Endothelial cell of umbilical vein (primary cell): ENCODE data around the gene CTDP1. TPM values are rescaled to one million over a fixed set of nuclear protein-coding genes. Genes with fewer than 3 reads are reported as not detected.

Experiments
- BruUV-seq: library from RNA; stranded (reverse); fragments of 400-500 nt; replicated peaks from 2 replicates; lab custom pipeline; 2021; lab: Mats Ljungman, UMichigan
- CTCF ChIA-PET: fragments of 300-600, 350-600 bp; sonication (Branson Sonifier 250); formaldehyde crosslinking; loops from one replicate; lab custom pipeline; 2021; ENCODE audit warnings: antibody characterized with exemption, inconsistent platforms; lab: Charles Lee
- POLR2A ChIA-PET: fragments of 300-600, 350-600 bp; sonication (Branson Sonifier 250); formaldehyde crosslinking; loops from one replicate; lab custom pipeline; 2021; ENCODE audit warnings: antibody characterized with exemption, inconsistent platforms; lab: Charles Lee
- DNase-seq: peaks from one replicate; pipeline ENCODE4 v3.0.0-alpha.2; 2011; ENCODE audit warnings: low read depth, low spot score
- FAIRE-seq: peaks from 2 replicates; lab custom pipeline; 2011; peaks lifted over from hg19 to GRCh38; lab: Jason Lieb, UNC
- H2AFZ ChIP-seq: 2 replicates; pipeline ENCODE4 v1.6.0; 2012; ENCODE audit warnings: low read depth, low read length, control low read depth, inconsistent platforms
- H3K27ac ChIP-seq: 2 replicates; pipeline ENCODE4 v1.5.1; 2011; ENCODE audit warnings: low read depth, mild to moderate bottlenecking, control low read depth, low read length, moderate library complexity; ENCODE audit not compliant: insufficient read depth
- H3K27me3 ChIP-seq, 2 experiments: 2 replicates each; pipeline versions ENCODE4 v1.6.0 to v1.6.1; 2011; ENCODE audit warnings: low read length in 2 of 2, mixed read lengths in 1 of 2; ENCODE audit not compliant: control insufficient read depth in 2 of 2, insufficient read depth in 2 of 2
- H3K36me3 ChIP-seq, 2 experiments: 2 replicates in 1 of 2; 3 replicates in 1 of 2; pipeline ENCODE4 v1.5.1; 2011; ENCODE audit warnings: low read length in 2 of 2, mild to moderate bottlenecking in 1 of 2, moderate library complexity in 1 of 2; ENCODE audit not compliant: control insufficient read depth in 2 of 2, insufficient read depth in 2 of 2; ENCODE audit errors: extremely low read depth in 1 of 2
- H3K4me1 ChIP-seq: 3 replicates; pipeline ENCODE4 v1.5.1; 2011; ENCODE audit warnings: mild to moderate bottlenecking, low read length; ENCODE audit not compliant: control insufficient read depth, insufficient read depth; ENCODE audit errors: extremely low read depth
- H3K4me2 ChIP-seq: 2 replicates; pipeline ENCODE4 v1.6.1; 2011; ENCODE audit warnings: low read length, control low read depth, mixed read lengths; ENCODE audit not compliant: insufficient read depth
- H3K4me3 ChIP-seq, 3 experiments: fragments of 200-600 bp in 1 of 3; sonication (generic), shearing (Covaris generic) in 1 of 3; replicated peaks in 1 of 3; 2 replicates each; pipeline ENCODE4 v1.5.1; 2011 to 2016; ENCODE audit warnings: control low read depth in 3 of 3, low read length in 3 of 3, mild to moderate bottlenecking in 2 of 3, inconsistent platforms in 1 of 3, low read depth in 1 of 3, moderate library complexity in 1 of 3; ENCODE audit not compliant: insufficient read depth in 1 of 3
- H3K79me2 ChIP-seq: 2 replicates; pipeline ENCODE4 v1.6.0; 2012; ENCODE audit warnings: low read length, inconsistent platforms; ENCODE audit not compliant: control insufficient read depth, insufficient read depth
- H3K9ac ChIP-seq: replicated peaks from 2 replicates; pipeline ENCODE3; 2011; ENCODE audit warnings: low read length, control low read depth; ENCODE audit not compliant: insufficient read depth; ENCODE audit errors: extremely low read depth
- H3K9me1 ChIP-seq: replicated peaks from 3 replicates; pipeline ENCODE4 v1.6.0; 2011; ENCODE audit warnings: mild to moderate bottlenecking, low read length; ENCODE audit not compliant: control insufficient read depth, insufficient read depth; ENCODE audit errors: extremely low read depth
- H3K9me3 ChIP-seq: replicated peaks from 2 replicates; pipeline ENCODE4 v1.5.1; 2012; ENCODE audit warnings: low read length, inconsistent platforms; ENCODE audit not compliant: control insufficient read depth, insufficient read depth
- H4K20me1 ChIP-seq: replicated peaks from 2 replicates; pipeline ENCODE3; 2011; ENCODE audit warnings: mild to moderate bottlenecking, low read length; ENCODE audit not compliant: control insufficient read depth, insufficient read depth; ENCODE audit errors: extremely low read depth
- EZH2 ChIP-seq: IDR thresholded peaks from 2 replicates; pipeline ENCODE4 v1.6.1; 2012; ENCODE audit warnings: borderline replicate concordance, low read depth, mild to moderate bottlenecking, moderate library complexity, low read length, inconsistent platforms; ENCODE audit not compliant: severe bottlenecking
- FOS ChIP-seq: IDR thresholded peaks from 2 replicates; pipeline ENCODE4 v1.6.1; 2011; ENCODE audit warnings: mild to moderate bottlenecking, low read length, moderate library complexity, borderline replicate concordance; ENCODE audit not compliant: insufficient read depth
- GATA2 ChIP-seq: IDR thresholded peaks from 2 replicates; pipeline ENCODE4 v1.7.0; 2011; ENCODE audit warnings: low read depth, mild to moderate bottlenecking, moderate library complexity, mixed read lengths, low read length; ENCODE audit not compliant: insufficient read length, insufficient read depth
- JUN ChIP-seq: IDR thresholded peaks from 2 replicates; pipeline ENCODE4 v1.6.1; 2011; ENCODE audit warnings: borderline replicate concordance, low read depth; ENCODE audit not compliant: insufficient read length, insufficient read depth
- MYC ChIP-seq: IDR thresholded peaks from one replicate; pipeline ENCODE4 v1.6.1; 2011; ENCODE audit warnings: mild to moderate bottlenecking, low read depth, low read length
- POLR2A ChIP-seq: IDR thresholded peaks from 2 replicates; pipeline ENCODE4 v1.6.1; 2012; ENCODE audit warnings: low read depth, mild to moderate bottlenecking, control low read depth, low read length
- POLR2AphosphoS5 ChIP-seq: IDR thresholded peaks from 2 replicates; pipeline ENCODE4 v1.6.1; 2012; ENCODE audit warnings: low read depth, mild to moderate bottlenecking, control low read depth, low read length, moderate library complexity; ENCODE audit not compliant: insufficient read depth
- dilution Hi-C: fragments of 300-500 bp; cut with MboI; formaldehyde crosslinking; loops from one replicate; pipeline ENCODE4 v1.15.0; 2019; ENCODE audit warnings: low sequenced_read_pairs; ENCODE audit not compliant: extremely low pct_ligation_motif_present
- intact Hi-C: fragments of 100-400 bp; cut with micrococcal nuclease; formaldehyde crosslinking; loops from one replicate; pipeline ENCODE4 v1.10.0; 2022
- polyA plus RNA-seq, 4 experiments: library from polyadenylated mRNA; depleted of rRNA in 3 of 4; stranded (reverse) in 3 of 4; unstranded in 1 of 4; fragments of >200 nt; gene quantifications; 2 replicates each; pipeline versions ENCODE4 v1.2.1 to v1.2.3, GENCODE V29; 2011 to 2012; ENCODE audit warnings: missing spikeins in 1 of 4
- total RNA-seq: library from RNA; stranded (reverse); gene quantifications from 2 replicates; pipeline ENCODE4 v1.2.3, GENCODE V29; 2021
- TF ChIP-seq, protein P1 (sequence below): IDR thresholded peaks from 2 replicates; pipeline ENCODE4 v1.6.1; 2011; ENCODE audit not compliant: insufficient read depth, insufficient read length
- TF ChIP-seq, protein P2 (sequence below), 2 donors: IDR thresholded peaks; 1 replicate in 1 of 2; 2 replicates in 1 of 2; pipeline ENCODE4 v1.5.1; 2011; ENCODE audit warnings: low read length in 2 of 2, mild to moderate bottlenecking in 2 of 2, moderate library complexity in 2 of 2, control low read depth in 1 of 2, inconsistent platforms in 1 of 2, low read depth in 1 of 2; ENCODE audit not compliant: insufficient read depth in 1 of 2; ENCODE audit errors: extremely low read depth in 1 of 2

The CTDP1 gene
- total and polyA plus RNA-seq, 2 donors (not counting 3 experiments of a cell fraction or from before 2014, with no cell fraction given): 15.3 to 27.6 TPM

DNA sequence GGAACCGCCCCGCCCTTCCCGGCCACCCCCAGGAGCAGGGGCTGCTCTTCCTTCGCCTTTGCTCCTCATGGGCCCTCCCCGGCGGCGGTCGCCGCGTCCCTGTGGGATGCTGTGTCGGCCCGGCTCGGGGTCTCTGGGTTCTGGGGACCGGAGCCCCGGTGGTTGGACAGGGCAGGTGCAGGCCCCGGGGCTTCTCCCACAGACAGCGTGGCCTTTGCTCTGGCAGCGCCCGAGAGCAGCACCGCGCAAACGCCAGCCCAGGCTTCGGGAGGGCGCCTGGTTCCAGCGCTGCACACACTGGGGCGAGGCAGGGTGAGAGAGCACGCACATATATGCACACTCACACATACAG, 109.1 kb downstream of the CTDP1 start:
- no peak for TF ChIP-seq POLR2AphosphoS5
- TF ChIP-seq, protein P1, sequence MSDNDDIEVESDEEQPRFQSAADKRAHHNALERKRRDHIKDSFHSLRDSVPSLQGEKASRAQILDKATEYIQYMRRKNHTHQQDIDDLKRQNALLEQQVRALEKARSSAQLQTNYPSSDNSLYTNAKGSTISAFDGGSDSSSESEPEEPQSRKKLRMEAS: no peak
- no peak for TF ChIP-seq GATA2
- TF ChIP-seq, protein P2, sequence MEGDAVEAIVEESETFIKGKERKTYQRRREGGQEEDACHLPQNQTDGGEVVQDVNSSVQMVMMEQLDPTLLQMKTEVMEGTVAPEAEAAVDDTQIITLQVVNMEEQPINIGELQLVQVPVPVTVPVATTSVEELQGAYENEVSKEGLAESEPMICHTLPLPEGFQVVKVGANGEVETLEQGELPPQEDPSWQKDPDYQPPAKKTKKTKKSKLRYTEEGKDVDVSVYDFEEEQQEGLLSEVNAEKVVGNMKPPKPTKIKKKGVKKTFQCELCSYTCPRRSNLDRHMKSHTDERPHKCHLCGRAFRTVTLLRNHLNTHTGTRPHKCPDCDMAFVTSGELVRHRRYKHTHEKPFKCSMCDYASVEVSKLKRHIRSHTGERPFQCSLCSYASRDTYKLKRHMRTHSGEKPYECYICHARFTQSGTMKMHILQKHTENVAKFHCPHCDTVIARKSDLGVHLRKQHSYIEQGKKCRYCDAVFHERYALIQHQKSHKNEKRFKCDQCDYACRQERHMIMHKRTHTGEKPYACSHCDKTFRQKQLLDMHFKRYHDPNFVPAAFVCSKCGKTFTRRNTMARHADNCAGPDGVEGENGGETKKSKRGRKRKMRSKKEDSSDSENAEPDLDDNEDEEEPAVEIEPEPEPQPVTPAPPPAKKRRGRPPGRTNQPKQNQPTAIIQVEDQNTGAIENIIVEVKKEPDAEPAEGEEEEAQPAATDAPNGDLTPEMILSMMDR (IDR thresholded peaks at IDR 0.05; ENCODE audit: extremely low read depth in 1 of 2, insufficient read depth in 1 of 2, low read depth in 1 of 2, low read length in 2 of 2): no peak
- TF ChIP-seq FOS: no peak
- no peak for TF ChIP-seq EZH2
- TF ChIP-seq JUN: no peak
- TF ChIP-seq POLR2A: no peak
- TF ChIP-seq MYC: no peak
- BruUV-seq: no TSS peak
- no peak for FAIRE-seq
- dilution Hi-C loops: no loop called here
- DNase-seq: no peak
- Histone ChIP-seq H2AFZ (no peak overlapping the region), H3K27me3 (peaks cover 15 to 18% of the 10 kb centered on the region in 2 experiments), H3K79me2 (no peaks in the 10 kb centered on the region), H3K4me1 (no peaks in the 10 kb centered on the region), H3K36me3 (no peaks in the 10 kb centered on the region), H3K9me1 (no peaks in the 10 kb centered on the region), H4K20me1 (no peaks in the 10 kb centered on the region), H3K4me2 (no peak overlapping the region), H3K4me3 (no peak overlapping the region), H3K27ac (no peak overlapping the region), H3K9ac (no peak overlapping the region), H3K9me3 (no peaks in the 10 kb centered on the region)
- intact Hi-C loops: no loop called here
- ChIA-PET CTCF (no interaction called here), POLR2A (no interaction called here)
